Gastrocnemius medialis (tissue), 4 donors: Measurements from ENCODE around the gene ALDH1A3.

Experiments used
- CTCF ChIP-seq, 5 experiments: fragments of 450-650 bp in 3 of 5; fragments of 200-600 bp in 2 of 5; sonication (generic) in 2 of 5; IDR thresholded peaks in 4 of 5; conservative IDR thresholded peaks in 1 of 5; 1 replicate in 4 of 5; 2 replicates in 1 of 5; pipeline ENCODE4 v1.5.1; 2016 to 2019; ENCODE audit warnings: antibody characterized with exemption in 5 of 5, mild to moderate bottlenecking in 3 of 5, moderate library complexity in 3 of 5
- POLR2A ChIP-seq, 2 donors: fragments of 450-650 bp; IDR thresholded peaks; one replicate each; pipeline ENCODE4 v1.6.1; 2017; ENCODE audit warnings: antibody characterized with exemption in 2 of 2, mild to moderate bottlenecking in 2 of 2, moderate library complexity in 2 of 2

GRCh38 chr15:100887211-100887913 is 7.7 kb downstream of the ALDH1A3 start:
- TF ChIP-seq POLR2A (IDR thresholded peaks at IDR 0.05) (no peak), CTCF (IDR thresholded peaks at IDR 0.05 in 4 of 5, conservative IDR thresholded peaks at IDR 0.05 in 1 of 5) (no peak)
